Panc1 (cell line): ENCODE results near the gene GMDS. TPM values are rescaled to one million over a fixed set of nuclear protein-coding genes. Genes with fewer than 3 reads are reported as not detected.

ENCODE experiments used
- ATAC-seq: fragments of 200-7000 bp; cut with Tn5 transposase; 2 replicates; pipeline ENCODE4 v1.9.1; 2020; ENCODE audit warnings: mild to moderate bottlenecking, moderate library complexity
- BruUV-seq: library from RNA; stranded (reverse); fragments of 400-500 nt; replicated peaks from 2 replicates; lab custom pipeline; 2021; lab: Mats Ljungman, UMichigan
- CTCF ChIA-PET: fragments of 300-600 bp; sonication (Branson Sonifier 250); formaldehyde crosslinking; loops from one replicate; lab custom pipeline; 2022; ENCODE audit warnings: antibody characterized with exemption; lab: Charles Lee
- POLR2A ChIA-PET: fragments of 300-600 bp; sonication (Branson Sonifier 250); formaldehyde crosslinking; loops from one replicate; lab custom pipeline; 2022; ENCODE audit warnings: antibody characterized with exemption; lab: Charles Lee
- DNase-seq: peaks from one replicate; pipeline ENCODE4 v3.0.0-alpha.2; 2010; ENCODE audit warnings: low read depth, low spot score
- H3K27ac ChIP-seq: 2 replicates; pipeline ENCODE4 v1.5.1; 2011; ENCODE audit warnings: mild to moderate bottlenecking, low read length, inconsistent platforms
- H3K27me3 ChIP-seq: fragments of 200-500 bp; sonication (Bioruptor generic); 2 replicates; pipeline ENCODE4 v1.6.0; 2014; ENCODE audit warnings: low read length, inconsistent platforms; ENCODE audit not compliant: control insufficient read depth, insufficient read depth
- H3K36me3 ChIP-seq: fragments of 200-500 bp; sonication (Bioruptor generic); 2 replicates; pipeline ENCODE4 v1.5.1; 2014; ENCODE audit warnings: inconsistent platforms, mild to moderate bottlenecking, low read length, moderate library complexity; ENCODE audit not compliant: control insufficient read depth, insufficient read depth
- H3K4me1 ChIP-seq: 2 replicates; pipeline ENCODE4 v1.5.1; 2011; ENCODE audit warnings: inconsistent platforms, mild to moderate bottlenecking, low read length, moderate library complexity; ENCODE audit not compliant: control insufficient read depth, insufficient read depth
- H3K4me3 ChIP-seq, 2 experiments: 2 replicates each; pipeline ENCODE4 v1.5.1; 2011 to 2012; ENCODE audit warnings: low read depth in 2 of 2, low read length in 2 of 2, mild to moderate bottlenecking in 2 of 2, inconsistent platforms in 1 of 2, moderate library complexity in 1 of 2
- H3K9me3 ChIP-seq: fragments of 200-500 bp; sonication (Bioruptor generic); 2 replicates; pipeline ENCODE4 v1.5.1; 2014; ENCODE audit warnings: low read depth, mild to moderate bottlenecking, inconsistent platforms, low read length, moderate library complexity; ENCODE audit not compliant: control insufficient read depth, insufficient read depth
- CTCF ChIP-seq: fragments of 450-650 bp; IDR thresholded peaks from 2 replicates; pipeline ENCODE4 v1.5.1; 2017; ENCODE audit warnings: mild to moderate bottlenecking
- POLR2AphosphoS5 ChIP-seq: IDR thresholded peaks from 2 replicates; pipeline ENCODE4 v1.6.1; 2012; ENCODE audit warnings: mild to moderate bottlenecking, low read depth, low read length, moderate library complexity
- REST ChIP-seq, 2 experiments: IDR thresholded peaks; 2 replicates each; pipeline ENCODE4 v1.6.1; 2011 to 2012; ENCODE audit warnings: low read depth in 2 of 2, control low read depth in 1 of 2, low read length in 1 of 2, mild to moderate bottlenecking in 1 of 2, moderate library complexity in 1 of 2; ENCODE audit not compliant: insufficient read depth in 1 of 2
- SIN3A ChIP-seq: IDR thresholded peaks from 2 replicates; pipeline ENCODE4 v1.6.1; 2012; ENCODE audit warnings: low read depth, mild to moderate bottlenecking, low read length, moderate library complexity, borderline replicate concordance; ENCODE audit not compliant: insufficient read depth
- TCF7L2 ChIP-seq: IDR thresholded peaks from 2 replicates; pipeline ENCODE4 v1.6.1; 2011; ENCODE audit warnings: mild to moderate bottlenecking, low read depth, low read length, inconsistent platforms
- in situ Hi-C: cut with HindIII; loops from 2 replicates; pipeline ENCODE4 v1.10.0; 2016; ENCODE audit warnings: low sequenced_read_pairs, low pct_unique_long_range_greater_than_20kb
- intact Hi-C: fragments of 100-400 bp; cut with micrococcal nuclease; formaldehyde crosslinking; loops from one replicate; pipeline ENCODE4 v1.10.0; 2022; ENCODE audit not compliant: unreplicated experiment
- total RNA-seq: library from RNA; stranded (reverse); gene quantifications from one replicate; pipeline ENCODE4 v1.2.1, GENCODE V29; 2021; ENCODE audit not compliant: unreplicated experiment

Gene GMDS
- total RNA-seq, 1 experiment from 2014 or later = 9.8 TPM

- intact Hi-C loops (no loop called here), in situ Hi-C loops (no loop called here)
- Histone ChIP-seq H3K4me1 (no peaks in the 10 kb centered on the region), H3K9me3 (no peaks in the 10 kb centered on the region), H3K27ac (no peak overlapping the region), H3K4me3 (no peak overlapping the region), H3K27me3 (no peaks in the 10 kb centered on the region), H3K36me3 (no peaks in the 10 kb centered on the region)
- POLR2A ChIA-PET = interaction anchor here (1.0 kb wide), 1 partner anchor 13 kb away, joined by 6 read pairs; no protein-coding TSS in a partner anchor
- no TSS peak for BruUV-seq
- DNase-seq (no peak), ATAC-seq (no peak)
- TF ChIP-seq SIN3A (no peak), REST (IDR thresholded peaks at IDR 0.05; ENCODE audit: insufficient read depth in 1 of 2, low read depth in 2 of 2, low read length in 1 of 2) (no peak), POLR2AphosphoS5 (no peak)
- CTCF ChIA-PET = interaction anchor here (0.6 kb wide), 1 partner anchor 464 kb away, joined by 10 read pairs; no protein-coding TSS in a partner anchor
Measured at GRCh38 chr6:1624058-1624850, 621.2 kb downstream of the GMDS start.

DNA sequence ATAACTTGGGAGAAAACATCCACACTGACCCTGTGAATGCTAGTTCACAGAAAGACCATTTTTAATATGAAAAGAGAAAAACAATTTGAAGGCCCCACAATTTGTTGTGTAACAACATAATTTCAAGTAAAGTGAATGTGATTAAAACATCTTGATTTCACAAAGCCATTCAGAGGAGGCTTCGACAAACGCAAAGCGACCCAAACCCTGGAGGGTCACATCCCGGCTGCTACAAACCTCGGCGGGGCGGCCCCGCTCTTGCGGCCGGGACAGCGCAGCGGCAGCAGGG lies 621.7 kb downstream of the GMDS start:
- CTCF ChIA-PET = no interaction called here
- POLR2A ChIA-PET = interaction anchor here (1.0 kb wide), 1 partner anchor 13 kb away, joined by 6 read pairs; no protein-coding TSS in a partner anchor

More for the DNA sequence above, 621.7 kb downstream of the GMDS start:
- intact Hi-C loops (no loop called here), in situ Hi-C loops (no loop called here)
- H3K27ac ChIP-seq = no peak overlapping the region
- ATAC-seq = no peak
- no TSS peak for BruUV-seq
- no peak overlapping the region for H3K4me3 ChIP-seq
- H3K4me1 ChIP-seq = no peaks in the 10 kb centered on the region
- no peak for DNase-seq
- no peak for TF ChIP-seq POLR2AphosphoS5
- no peak for TF ChIP-seq TCF7L2
- TF ChIP-seq REST (IDR thresholded peaks at IDR 0.05; ENCODE audit: insufficient read depth in 1 of 2, low read depth in 2 of 2, low read length in 1 of 2) = no peak
- TF ChIP-seq SIN3A = no peak
- TF ChIP-seq CTCF = no peak
- H3K27me3 ChIP-seq = no peaks in the 10 kb centered on the region
- H3K9me3 ChIP-seq = no peaks in the 10 kb centered on the region
- H3K36me3 ChIP-seq = no peaks in the 10 kb centered on the region
